Measurements from ENCODE around the gene COLEC11.

DNA sequence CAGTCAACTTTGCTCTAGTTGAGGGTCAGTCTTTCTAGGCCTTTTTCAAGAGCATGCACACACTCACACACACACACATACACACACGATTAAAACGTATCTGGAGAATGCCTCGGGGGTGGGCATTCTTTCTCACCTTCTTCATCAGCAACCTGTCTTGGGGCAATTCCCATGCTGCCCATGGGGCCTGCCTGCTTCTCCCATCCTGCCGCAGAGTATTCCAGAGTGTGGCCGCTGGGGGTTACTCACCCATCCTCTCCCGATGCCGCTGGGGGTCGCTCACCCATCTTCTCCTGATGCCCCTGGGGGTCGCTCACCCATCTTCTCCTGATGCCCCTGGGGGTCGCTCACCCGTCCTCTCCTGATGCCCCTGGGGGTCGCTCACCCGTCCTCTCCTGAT, 52.3 kb downstream of the COLEC11 start:
- TF ChIP-seq CTCF (IDR thresholded peaks at IDR 0.05): no peak
- no peak for TF ChIP-seq EP300 (IDR thresholded peaks at IDR 0.05)
- no peak for TF ChIP-seq POLR2A (IDR thresholded peaks at IDR 0.05; ENCODE audit: low read depth)

Measured in esophagus muscularis mucosa (tissue), 4 donors.